Glutamatergic neuron (in vitro differentiated cells): Measurements from ENCODE around the gene HOXD9. TPM values are rescaled to one million over a fixed set of nuclear protein-coding genes. Genes with fewer than 3 reads are reported as not detected.

ENCODE experiments used
- DNase-seq: peaks from one replicate; pipeline ENCODE4 v3.0.0; 2022
- H3K27ac Mint-ChIP-seq: one replicate; pipeline ENCODE4 v1.8.0; 2020; ENCODE audit warnings: mild to moderate bottlenecking, mixed read lengths, inconsistent platforms; ENCODE audit not compliant: unreplicated experiment
- H3K27me3 Mint-ChIP-seq: one replicate; pipeline ENCODE4 v1.8.0; 2020; ENCODE audit warnings: mild to moderate bottlenecking, moderate library complexity, mixed read lengths, inconsistent platforms; ENCODE audit not compliant: unreplicated experiment
- H3K36me3 Mint-ChIP-seq: one replicate; pipeline ENCODE4 v1.8.0; 2020; ENCODE audit warnings: mild to moderate bottlenecking, mixed read lengths, inconsistent platforms; ENCODE audit not compliant: unreplicated experiment
- H3K4me1 Mint-ChIP-seq: one replicate; pipeline ENCODE4 v1.8.0; 2020; ENCODE audit warnings: mild to moderate bottlenecking, low read depth, mixed read lengths, inconsistent platforms; ENCODE audit not compliant: unreplicated experiment
- H3K4me3 Mint-ChIP-seq: one replicate; pipeline ENCODE4 v1.8.0; 2020; ENCODE audit warnings: mild to moderate bottlenecking, mixed read lengths, inconsistent platforms; ENCODE audit not compliant: unreplicated experiment
- H3K9me3 Mint-ChIP-seq: one replicate; pipeline ENCODE4 v1.8.0; 2020; ENCODE audit warnings: mild to moderate bottlenecking, moderate library complexity, mixed read lengths, inconsistent platforms; ENCODE audit not compliant: unreplicated experiment
- CTCF ChIP-seq: fragments of 200-600 bp; sonication (generic); IDR thresholded peaks from one replicate; pipeline ENCODE4 v1.5.0; 2021; ENCODE audit not compliant: partially characterized antibody, unreplicated experiment
- total RNA-seq: library from RNA; stranded (reverse); fragmentation: NEBNext Ultra II Directional; extraction: Animal tissue kit (Norgen Biotek cat#: 25700); gene quantifications from one replicate; pipeline ENCODE4 v1.2.1, GENCODE V29; 2021; ENCODE audit not compliant: unreplicated experiment

HOXD9 gene
- total RNA-seq, 1 donor from 2014 or later, result 0.44 TPM

DNA sequence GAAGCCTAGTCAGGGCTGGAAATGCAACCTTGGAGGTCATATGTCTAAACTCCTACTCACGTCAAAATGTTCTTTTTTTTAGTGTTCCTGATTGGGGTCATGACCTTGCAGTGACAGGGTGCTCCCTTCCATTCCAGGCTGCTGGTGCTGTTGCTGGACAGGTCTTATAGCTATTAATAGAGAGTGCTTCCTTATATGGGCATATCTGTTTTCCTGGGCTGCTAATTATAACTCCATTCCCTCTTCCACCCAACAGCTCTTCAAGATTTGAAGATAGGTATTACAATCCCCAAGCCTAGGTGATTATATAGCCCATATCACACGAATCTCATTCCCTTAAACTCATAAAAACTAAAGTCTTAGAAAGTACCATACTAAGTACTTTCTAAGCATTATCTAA lies 47.2 kb downstream of the HOXD9 start:
- Mint-ChIP-seq H3K4me1 (peaks cover 7% of the 10 kb centered on the region), H3K9me3 (peaks cover 11% of the 10 kb centered on the region), H3K36me3 (peaks cover 5% of the 10 kb centered on the region), H3K27me3 (peaks cover 37% of the 10 kb centered on the region), H3K4me3 (no peak overlapping the region), H3K27ac (no peak overlapping the region)
- TF ChIP-seq CTCF, result no peak
- no peak for DNase-seq

DNA sequence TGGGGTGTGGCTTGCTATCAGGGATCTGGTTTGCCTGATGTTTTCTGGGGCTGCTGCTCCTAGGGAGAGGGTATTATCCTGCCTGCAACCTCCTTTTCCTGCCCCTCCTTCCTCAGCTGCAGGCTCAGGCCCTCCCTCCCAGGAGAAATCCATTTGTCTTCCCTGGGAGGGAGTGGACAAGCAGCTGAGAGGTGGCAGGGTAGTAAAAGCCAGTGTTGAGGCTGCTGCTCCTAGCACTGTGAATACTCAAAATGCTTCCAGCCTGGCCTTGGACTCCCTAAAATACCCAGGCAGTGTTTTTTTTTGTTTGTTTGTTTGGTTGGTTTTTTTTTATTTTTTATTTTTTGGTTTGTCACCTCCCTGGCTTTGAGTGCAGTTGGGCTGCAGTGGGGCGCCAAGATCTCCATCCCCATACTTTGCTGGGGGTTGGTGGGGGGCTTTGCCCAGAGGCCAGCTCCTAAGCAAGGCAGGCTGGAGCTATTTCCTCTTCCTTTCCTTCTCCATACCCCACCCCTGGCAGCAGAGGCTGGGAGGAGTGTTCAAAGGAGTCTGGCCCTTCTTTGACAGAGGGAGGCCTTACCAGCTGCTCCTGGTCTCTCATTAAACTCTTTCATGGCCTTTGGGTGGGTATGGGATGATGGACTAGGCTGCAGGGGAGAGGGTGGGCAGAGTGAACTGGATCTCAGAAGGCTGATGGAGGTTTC lies 48.2 kb downstream of the HOXD9 start:
- TF ChIP-seq CTCF, result no peak
- Mint-ChIP-seq H3K27me3 (peaks cover 40% of the 10 kb centered on the region), H3K36me3 (peaks cover 5% of the 10 kb centered on the region), H3K9me3 (peaks cover 11% of the 10 kb centered on the region), H3K4me1 (peaks cover 12% of the 10 kb centered on the region), H3K4me3 (no peak overlapping the region), H3K27ac (no peak overlapping the region)
- DNase-seq, result no peak

DNA sequence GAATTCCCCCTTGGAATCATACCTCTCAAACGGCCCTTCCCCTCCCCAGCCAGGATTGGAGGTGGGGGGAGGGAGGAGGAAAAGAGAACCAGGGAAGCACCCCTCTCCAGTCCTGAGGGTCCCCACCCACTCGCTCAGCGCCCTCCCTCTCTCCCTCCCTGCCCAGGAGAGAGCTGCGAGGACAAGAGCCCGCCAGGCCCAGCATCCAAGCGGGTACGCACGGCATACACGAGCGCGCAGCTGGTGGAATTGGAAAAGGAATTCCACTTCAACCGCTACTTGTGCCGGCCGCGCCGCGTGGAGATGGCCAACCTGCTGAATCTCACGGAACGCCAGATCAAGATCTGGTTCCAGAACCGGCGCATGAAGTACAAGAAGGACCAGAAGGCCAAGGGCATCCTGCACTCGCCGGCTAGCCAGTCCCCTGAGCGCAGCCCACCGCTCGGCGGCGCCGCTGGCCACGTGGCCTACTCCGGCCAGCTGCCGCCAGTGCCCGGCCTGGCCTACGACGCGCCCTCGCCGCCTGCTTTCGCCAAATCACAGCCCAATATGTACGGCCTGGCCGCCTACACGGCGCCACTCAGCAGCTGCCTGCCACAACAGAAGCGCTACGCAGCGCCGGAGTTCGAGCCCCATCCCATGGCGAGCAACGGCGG lies 49.0 kb downstream of the HOXD9 start:
- DNase-seq, result peak; percentile 70
- TF ChIP-seq CTCF, result no peak
- no peak overlapping the region for H3K4me3 Mint-ChIP-seq
- H3K9me3 Mint-ChIP-seq, result peaks cover 11% of the 10 kb centered on the region
- H3K27me3 Mint-ChIP-seq, result peaks cover 39% of the 10 kb centered on the region
- H3K4me1 Mint-ChIP-seq, result peaks cover 14% of the 10 kb centered on the region
- peaks cover 5% of the 10 kb centered on the region for H3K36me3 Mint-ChIP-seq
- H3K27ac Mint-ChIP-seq, result no peak overlapping the region

GRCh38 chr2:176172007-176172894 lies 49.7 kb downstream of the HOXD9 start:
- DNase-seq, result no peak
- Mint-ChIP-seq H3K4me1 (peaks cover 15% of the 10 kb centered on the region), H3K4me3 (peak overlapping the region; percentile 56), H3K9me3 (peaks cover 7% of the 10 kb centered on the region), H3K36me3 (peaks cover 8% of the 10 kb centered on the region), H3K27ac (no peak overlapping the region), H3K27me3 (peaks cover 39% of the 10 kb centered on the region)
- TF ChIP-seq CTCF, result no peak
